Measurements from ENCODE around the gene PDE6D.

PDE6D gene

DNA sequence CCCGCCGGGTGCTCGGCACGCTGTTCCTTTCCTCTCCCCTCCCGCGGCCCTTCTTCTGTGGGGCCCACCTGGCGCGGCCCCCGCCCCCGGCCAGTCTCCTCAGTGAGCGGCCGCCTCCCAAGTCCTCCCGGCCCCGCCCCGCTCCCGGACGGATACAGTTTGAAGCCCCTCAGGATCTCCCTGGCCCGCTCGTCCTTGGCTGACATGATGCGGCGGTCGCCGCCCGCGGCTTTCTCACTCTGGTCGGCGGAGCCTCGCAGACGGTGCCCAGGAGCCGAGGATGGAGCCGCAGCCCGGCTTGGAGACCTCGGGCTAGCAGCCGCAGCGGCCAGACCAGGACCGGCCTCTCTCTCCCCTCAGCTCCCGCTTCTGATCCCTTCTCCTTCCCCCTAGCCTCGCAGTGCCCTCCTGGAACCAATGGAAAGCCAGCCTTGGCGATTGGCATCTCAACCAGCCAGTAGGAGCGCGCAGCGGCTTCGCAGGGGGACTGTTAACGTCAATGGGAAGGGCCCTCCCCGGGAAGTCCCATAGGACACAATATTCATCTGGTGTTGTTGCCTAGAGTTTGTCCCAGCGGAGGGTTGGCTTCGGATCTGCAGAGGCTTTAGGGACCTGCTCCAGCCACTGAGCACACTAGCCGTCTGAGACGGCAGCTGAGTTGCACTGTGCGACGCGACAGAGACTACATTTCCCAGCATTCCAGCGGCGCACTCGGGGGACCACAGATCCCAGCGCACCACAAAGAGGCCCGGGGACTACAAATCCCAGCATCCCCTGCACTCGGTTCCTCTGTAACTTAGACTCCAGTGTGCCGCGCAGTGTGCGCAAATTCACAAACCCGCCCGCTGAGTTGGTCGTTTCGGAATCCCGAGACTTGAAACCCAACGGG is at the start of gene PDE6D:
TSS of gene PDE6D (minus strand) at position 374 of the 889 bp plus-strand sequence. CDS start at position 206, 168 bp downstream.
- DNase-seq: peak; percentile 95

DNA sequence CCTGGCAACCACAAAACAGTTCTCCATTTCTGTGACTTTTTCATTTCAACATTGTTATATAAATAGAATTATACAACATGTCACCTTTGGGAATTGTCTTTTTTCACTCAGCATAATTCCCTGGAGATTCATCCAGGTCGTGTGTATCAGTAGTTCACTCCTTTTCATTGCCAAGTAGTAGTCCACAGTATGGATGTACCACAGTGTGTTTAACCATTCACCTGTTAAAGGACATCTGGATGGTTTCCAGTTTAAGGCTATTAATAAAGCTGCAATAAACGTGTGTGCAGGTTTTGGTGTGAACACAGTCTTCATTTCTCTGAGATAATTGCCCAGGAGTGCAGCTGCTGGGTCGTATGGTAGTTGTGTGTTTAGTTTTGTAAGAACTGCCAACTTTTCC is 40.8 kb upstream of the PDE6D start:
- DNase-seq: no peak

DNA sequence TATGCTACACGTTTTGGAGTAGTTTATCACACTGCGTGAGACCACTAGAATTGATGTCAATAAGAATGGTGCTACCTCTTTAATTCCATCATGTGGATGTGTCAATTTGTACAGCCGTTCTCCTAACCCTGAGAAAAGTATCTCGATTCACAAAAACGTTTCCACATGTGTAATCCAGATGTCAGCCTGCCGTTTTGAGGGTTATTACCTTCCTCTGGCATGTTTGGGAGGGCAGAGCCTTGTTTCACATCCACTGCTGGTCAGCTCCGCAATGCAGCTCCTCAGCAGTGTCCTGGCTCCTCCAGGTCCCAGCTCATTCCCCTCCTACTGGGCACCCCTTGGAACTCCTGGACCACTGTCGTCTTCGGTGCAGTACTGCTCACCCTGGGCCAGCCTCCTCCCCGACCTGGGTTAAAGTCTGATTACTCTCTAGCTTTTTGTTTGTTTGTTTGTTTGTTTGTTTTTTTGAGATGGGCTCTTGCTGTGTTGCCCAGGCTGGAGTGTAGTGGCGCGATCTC is 39.8 kb upstream of the PDE6D start:
- DNase-seq: no peak

DNA sequence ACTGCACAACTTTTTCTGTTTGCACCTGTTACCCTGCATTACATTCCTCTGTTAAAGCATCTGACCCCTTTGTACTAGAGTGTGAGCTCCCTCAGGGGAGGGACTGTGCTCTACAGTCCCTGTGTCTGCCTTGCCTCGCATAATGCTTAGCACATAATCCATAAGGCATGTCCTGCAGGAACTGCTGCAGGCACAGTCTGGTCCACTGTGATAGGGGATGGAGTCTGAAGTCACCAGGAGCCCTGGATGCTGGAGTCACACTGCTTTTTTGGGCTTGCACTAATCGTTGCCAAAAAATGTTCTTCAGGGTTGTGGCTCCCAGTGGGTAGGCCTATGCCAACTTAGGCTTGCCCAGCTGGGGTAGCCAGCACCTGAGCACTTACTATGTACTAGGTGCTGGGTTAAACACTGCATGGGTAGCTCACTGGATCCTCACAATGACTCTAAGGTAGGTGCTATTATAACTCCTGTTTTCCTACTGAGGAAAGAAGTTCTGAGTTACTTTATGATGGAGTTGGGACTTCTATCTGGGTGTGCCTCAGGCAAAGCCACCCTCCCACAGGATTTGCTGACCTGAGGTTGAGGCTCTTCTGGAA is 38.5 kb upstream of the PDE6D start:
- no peak for DNase-seq

DNA sequence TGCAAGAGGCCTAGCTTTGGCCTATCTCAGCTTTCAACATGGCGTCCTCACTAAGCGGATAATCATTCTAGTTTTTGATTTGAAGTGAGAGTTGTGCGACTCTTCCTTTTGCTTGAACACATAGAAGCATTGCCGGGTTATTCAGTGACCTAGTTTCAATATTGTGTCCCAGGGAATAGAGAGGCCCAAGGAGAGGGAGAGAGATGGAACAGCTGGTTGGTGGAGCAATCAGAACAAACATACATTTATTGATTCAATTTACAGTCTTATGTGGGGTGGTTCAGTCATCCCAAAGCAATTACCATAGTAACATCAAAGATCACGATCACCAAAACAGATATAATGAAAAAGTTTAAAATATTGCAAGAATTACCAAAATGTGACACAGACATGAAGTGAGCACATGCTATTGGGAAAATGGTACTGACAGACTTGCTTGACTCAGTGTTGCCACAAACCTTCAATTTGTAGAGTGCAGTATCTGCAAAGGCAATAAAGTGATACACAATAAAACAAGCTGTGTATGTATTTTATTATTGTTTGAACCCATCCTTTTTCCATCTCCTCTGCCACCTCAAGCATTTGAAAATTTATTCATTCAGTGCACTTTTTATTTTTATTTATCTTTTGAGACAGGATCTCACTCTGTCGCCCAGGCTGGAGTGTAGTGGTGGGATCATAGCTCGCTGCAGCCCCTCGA is 35.4 kb upstream of the PDE6D start:
- DNase-seq: no peak

DNA sequence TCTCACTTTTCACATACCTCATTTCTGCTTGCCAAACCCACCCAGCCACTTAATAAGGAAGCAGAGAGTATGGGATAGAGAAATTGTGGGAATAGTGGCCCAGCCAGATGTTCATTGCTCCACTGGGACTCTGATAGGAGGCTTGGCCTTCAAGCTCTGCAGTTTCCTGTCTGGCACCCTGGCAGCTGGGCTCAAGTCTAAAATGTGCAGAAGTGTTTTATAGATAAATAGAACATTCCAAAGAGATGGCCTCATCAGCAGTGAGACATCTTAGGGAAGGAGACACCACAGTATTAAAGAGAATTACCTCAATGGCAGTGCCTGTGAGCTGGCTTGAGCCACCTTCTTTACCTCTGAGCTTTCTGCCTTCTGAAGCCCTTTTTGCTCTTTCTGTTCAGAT is 29.8 kb upstream of the PDE6D start:
- DNase-seq: no peak

DNA sequence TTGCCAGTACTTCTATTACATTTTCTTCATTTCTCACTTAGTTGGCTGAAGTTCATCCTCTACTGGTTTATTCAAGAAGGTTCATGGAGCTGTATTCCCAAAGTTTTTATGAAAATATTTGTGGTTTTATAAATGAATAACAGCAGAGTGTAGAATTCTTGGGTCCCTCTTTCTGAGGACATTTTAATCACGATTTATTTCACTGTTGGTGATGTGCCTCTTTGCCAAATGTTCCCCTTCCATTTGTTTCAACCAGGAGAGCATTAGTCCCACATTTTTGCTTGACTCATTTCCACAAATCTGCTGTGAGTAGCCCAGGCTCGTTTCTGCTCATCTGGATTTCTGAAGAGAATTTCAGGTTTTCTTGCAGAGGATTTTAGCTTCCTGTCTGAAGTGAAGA is 25.9 kb upstream of the PDE6D start:
- no peak for DNase-seq

DNA sequence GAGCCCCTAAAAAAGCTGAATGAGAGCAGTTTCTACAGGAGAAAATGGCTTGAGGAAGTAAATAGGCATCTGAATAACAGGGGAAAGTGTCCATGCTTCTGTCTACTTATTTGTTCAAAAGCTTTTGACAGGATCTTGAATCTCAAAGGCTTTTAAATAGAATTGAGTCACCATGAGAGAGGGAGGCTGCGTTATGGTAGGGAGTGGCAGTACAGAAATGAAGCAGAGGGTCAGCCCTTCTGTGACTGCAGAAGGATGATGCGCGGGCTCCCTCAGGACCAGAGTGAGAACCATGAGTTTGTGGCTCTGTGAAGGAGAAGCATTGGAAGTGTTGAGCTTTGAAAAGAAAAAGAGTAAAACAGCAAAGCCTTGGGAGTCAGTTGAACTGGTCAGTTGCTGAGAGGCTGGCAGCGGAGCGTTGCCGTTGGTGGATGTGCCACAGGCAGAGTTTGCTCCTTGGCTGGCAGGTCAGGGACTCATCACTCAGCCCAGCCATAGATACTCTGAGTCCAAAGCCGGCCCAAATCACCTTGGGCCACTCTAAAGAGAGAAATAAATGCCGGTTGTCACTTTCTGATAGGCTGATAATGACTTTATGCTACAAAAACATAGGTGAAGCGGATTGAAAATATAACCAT is 22.5 kb upstream of the PDE6D start:
- DNase-seq: no peak

DNA sequence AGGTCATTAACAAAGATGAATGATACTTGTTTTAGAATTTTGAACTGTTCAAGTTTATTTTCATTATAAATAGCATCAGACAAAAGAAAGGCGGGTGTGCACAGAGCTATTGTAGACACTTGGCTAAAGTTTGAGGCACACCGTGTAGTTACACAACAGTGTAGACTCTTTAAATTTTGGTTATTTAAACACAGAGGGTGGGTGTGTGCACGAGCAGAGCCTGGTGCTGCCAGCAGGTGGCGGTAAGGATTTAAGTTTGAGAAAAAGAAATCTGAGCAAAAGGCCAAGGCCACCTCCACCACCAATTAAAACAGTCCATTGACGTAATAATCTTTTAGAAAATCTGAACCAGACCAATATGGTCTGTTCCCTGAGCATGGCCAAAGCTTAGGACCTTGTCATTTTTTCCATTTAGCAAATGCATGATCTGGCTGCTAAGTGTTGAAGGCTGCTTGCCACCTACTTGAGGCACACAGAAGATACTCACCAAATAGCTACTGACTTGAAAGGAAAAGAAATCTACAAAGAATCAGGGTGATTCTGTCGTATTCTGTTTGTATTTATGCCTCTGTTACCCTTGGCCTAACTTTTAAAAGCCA is 19.5 kb upstream of the PDE6D start:
- DNase-seq: peak; percentile 44

DNA sequence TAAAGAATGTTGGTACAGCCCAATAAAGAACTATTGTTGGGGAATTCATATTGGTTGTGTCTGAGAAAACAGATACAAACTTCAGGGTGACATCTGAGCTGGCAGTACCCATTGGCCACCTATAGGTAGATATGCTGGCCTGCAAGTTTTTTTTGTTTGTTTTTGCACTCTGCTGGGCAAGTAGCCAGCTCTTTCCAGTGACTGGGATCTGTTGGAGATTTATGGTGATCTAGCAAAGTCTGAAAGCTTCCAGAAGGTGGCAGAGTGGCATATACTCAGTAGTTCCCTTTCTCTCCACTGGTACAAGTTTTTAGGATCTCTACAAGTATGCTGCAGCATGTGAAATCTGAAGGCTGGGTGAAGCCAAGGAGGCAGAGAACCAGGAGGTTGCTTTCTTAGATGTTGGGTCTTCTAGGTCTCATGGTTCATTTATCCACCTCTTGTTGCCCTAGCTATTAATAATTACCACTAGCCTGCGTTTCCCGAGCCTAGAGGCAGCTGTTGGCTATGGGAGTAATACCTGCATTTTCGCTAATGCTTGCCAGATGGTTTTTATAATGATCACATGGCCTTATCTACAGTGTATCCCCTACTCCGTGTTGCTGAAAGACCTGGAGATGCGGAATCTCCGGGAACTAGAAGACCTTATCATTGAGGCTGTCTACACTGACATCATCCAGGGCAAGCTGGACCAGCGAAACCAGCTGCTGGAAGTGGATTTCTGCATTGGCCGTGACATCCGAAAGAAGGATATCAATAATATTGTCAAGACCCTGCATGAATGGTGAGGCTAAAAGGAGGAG is 14.6 kb upstream of the PDE6D start:
- no peak for DNase-seq

DNA sequence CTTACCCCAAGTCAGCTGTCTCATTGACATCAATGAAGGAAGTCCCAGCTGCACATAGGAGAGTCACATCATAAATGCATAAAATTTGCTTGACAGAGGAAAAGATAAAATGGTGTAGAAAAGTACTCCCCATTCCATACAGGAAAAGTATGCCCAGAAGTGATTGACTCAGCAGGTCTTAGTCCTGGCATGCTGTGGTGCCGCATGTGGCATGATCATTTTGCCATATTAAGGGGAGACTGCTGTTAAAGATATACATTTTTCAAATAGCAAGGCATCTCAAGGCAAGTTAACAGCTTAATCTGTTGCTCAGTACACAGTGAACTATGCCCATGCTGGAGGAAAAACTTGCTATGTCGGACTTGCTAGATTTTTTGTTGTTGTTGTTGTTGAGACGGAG is 13.3 kb upstream of the PDE6D start:
- DNase-seq: no peak

DNA sequence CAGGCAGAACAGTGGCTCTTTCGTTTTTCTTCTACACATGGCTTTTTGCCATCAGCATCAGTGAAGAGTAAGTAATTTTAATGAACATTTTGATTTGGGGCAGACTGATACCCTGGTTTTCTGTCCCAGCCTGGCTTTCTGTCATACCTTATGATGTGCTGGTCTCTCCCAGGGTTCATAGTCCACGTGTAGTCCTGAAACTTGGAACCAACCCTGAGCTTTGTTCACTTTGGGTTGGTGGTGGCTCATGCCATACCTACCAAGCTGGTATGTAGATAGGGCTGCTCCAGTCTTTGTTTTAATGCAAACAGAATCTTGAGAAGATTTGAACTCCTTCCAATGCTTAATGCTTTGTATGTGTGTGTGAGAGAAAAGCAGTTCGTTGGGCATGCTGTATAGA is 10.0 kb upstream of the PDE6D start:
- no peak for DNase-seq

DNA sequence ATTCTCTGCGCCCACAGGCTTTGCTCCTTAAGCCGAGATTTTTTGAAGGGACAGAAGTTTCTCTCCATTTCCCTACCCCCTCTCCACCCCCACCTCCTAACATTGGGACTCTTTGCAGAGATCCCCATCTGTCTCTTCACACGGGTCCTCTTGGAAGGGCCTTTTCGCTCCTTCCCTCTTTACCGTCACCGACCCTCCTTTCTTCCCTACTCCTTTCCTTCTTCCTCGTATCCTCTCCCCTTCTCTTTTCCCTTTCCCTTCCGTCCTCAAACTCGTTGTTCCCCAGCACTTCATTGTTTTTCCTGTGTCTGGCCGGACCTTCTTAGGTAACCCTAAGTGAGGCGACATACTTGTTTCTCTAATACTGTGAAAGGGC is 5.8 kb upstream of the PDE6D start:
- no peak for DNase-seq

DNA sequence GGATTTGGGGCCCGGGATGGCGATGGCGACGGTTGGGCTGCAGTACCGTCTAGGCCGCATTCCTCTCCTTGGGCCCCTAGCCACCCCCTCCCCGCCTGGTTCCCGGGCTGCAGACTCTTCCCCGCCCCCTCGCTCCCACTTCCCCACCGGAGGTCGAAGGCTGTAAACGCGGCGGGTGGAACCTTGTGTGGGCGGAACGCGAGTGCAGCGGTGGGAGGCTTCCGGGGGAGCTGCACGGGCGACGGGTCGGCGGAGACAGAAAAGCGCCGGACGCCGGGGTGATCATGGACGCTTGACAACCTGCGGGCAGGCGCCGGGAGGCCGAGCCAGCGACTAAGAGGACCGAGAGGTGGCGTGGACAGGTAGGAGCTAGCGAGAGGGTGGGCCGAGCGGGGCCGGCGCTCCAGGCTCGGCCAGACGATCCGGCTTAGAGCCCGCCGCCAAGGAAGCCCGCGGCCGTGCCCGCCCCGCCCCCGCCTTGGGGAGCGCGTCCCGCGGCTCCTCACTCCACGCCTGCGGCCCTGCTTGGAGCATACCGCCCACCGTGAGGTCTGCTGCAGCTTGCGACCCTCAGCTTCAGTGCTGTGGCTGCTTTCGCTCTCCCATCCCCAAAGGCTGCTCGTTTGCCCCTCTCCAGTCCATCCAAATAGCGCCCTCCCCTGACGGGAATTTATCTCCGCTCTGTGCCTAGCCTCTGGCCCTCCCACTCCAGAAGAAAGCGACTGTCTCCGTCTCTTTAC is 5.3 kb upstream of the PDE6D start, which contains the start of gene COPS7B:
TSS of gene COPS7B (plus strand) at position 269 of the 740 bp plus-strand sequence. CDS start 2,126 bp downstream, outside the sequence.
- peak; percentile 80 for DNase-seq

DNA sequence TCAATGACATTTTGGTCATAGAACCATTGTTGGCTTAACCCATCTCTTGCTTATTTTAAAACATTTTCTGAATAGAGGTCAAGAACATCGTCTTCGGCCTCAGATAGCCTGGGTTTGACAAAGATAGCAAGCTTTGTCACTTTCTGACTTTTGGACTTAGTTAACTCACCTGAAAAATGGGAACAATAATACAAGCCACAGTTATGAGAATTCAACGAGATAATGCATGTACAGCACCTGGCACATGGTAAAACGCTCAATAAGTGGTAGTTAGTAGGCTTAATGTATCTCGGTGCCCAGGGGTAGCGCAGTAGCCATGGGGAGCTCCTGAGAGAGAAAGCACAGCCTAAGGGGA is 4.7 kb upstream of the PDE6D start:
- DNase-seq: no peak

DNA sequence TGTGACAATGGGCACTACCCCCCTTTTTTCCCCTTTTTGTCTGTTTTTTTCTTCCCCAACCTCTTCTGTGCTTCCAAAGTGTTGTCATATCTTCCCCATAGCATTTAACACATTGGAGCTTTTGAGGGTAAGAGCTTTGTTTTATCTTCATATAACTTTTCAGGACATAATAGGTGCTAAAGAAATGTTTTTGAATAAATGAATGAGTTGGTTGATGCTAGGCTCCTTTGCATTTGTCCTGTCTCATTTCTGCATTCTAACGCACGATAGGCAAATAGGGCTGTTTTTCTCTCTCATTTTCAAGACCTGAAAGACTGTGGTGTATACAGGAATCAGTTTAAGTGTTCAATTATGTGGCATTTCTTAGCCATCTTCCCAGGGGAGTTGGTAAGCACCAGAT is 4.3 kb upstream of the PDE6D start:
- DNase-seq: no peak

DNA sequence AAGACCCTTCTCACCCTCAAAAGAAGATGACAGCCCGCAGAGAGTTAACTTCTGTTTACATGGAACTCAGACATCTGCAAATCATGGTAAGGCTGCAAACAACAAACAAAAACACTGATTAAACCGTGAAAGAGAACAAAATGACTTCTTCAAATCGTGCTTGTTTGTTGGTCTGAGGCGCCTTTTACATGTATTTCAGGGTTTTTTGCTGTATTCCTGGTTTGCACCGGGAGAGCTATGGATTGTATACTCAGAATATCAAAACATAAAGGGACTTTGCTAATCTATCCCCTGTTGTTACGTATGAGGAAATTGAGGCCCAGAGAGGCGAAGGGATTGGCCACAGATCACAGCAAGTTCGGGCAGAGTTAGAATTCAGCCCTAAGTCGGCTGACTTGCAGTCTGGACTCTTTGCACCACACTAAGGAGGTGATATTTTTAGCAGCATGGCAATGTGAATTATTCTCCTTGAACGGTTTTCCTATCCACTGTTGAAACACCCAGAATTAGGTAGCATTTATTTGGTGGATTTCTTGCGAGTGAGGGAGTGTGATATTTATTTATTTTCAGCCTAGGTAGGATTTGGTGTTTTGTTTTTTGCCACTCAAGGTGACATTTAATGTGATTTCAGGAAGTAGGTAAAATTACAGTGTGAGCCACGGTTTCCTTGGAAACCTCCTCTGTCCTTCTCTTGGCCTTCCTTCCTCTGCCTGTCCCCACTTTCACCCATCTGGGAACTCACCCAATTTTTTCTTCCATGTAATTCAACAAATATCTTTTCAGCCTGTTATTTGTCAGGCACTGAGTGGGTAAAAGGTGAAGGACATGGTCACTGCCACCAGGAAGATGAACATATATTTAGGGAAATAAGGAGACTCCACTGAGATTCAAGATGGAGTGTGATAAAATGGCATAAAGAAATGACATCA is 980 bp upstream of the PDE6D start:
- DNase-seq: no peak

DNA sequence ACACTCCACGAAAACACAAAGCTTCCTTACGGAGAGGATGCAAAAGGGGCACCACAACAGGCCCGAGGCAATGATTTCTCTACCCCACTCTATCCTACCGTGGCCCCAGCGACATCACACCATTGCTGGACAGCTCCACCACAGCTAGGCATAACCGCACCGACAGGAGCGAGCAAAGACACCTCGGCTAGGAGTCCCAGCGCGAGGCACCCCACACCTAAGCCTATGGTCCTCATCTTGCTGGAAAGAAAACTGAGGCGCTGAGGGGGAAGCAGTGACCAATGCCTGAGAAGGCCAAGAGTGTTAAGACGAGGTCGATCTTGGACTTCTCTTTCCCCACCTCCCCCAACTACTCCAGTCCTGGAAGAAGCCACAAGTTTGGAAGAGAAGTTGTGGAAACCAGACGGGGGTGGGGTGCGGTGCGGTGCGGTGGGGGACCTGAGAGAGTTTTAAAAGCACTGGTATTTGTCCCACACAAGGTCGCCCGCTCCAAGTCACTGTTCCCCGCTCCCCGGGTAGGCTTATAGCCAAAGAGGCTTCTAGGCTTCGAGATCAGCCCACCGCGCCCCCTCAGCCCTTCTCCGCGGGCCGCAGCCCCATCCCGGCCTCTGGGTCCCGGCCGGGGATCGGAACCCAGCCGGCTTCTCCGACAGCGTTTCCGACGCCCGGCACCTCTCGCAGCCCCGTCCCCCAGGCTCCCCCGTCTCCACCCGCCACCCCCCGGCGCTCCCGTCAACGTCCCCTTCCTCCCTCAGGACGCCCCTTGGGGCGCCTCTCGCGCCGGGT is 766 bp downstream of the PDE6D start:
- DNase-seq: no peak
